DMS 273 (cell line): ENCODE results near the gene ADAMTSL3.
A peak's percentile ranks its signal among the peaks of the same experiment; 100 is the strongest.

ENCODE experiments used
- DNase-seq: peaks from one replicate; lab custom pipeline; 2025; ENCODE audit not compliant: unreplicated experiment; lab: John Stamatoyannopoulos, UW

ADAMTSL3 gene

DNA sequence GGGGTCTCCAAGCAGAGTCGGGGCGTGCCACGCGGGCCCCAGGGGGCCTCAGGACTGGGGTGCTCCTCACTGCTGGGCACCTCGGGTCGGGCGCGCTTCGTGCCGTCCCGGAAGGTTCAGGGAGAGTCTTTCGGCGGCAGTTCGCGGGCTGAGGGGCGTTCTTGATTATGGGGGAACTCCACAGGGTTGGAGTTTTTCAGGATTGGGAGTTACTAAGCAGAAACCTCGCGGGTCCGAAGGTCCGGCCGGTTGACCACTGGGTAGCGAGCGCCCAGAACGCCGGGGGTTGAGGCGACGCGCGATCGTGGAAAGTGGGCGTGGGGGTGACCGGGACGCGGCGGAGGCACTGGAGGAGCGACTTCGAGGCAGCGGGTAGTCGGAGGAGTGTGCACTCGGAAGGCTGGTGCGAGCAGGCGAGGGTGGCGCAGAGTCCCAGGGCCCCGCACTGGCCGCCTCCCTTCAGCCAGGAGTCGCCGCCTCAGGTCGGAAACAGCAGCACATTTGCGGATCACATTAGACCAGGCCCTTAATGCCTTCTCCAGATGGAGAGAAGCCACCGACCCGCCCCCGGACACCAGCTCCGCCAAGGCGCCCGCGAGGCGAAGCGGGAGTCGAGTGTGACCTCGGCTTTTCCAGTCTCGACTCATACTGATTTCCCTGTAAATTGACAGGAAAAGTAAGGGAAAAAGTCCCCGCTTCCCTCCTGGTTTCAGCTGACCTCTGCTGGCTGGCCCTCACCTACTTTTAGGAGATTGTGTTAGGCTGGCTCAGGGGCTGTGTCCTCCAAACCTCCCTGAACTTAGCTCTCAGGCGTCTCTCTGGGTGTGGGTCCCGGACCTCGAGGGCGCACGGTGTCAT, 685 bp downstream of the ADAMTSL3 start:
- DNase-seq, result peak; percentile 49

DNA sequence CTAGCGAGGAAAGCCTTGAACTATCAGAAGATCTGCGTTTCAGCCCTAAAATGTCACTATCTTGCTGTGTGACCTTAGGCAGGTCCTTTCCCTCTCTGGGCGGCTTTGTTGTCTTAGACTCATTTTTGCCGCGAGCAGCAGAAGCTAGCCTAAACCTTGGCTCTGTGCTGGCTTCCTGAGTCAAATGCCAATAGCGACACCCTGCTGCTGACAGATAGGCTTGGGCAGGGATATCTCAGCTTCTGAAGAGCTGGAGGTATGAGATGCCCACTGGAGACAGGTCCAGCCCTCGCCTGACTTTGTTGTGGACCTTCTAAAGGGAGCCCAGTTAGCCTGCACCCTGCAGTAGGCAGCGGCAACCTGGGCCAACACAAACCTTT, 1.3 kb downstream of the ADAMTSL3 start:
- no peak for DNase-seq

DNA sequence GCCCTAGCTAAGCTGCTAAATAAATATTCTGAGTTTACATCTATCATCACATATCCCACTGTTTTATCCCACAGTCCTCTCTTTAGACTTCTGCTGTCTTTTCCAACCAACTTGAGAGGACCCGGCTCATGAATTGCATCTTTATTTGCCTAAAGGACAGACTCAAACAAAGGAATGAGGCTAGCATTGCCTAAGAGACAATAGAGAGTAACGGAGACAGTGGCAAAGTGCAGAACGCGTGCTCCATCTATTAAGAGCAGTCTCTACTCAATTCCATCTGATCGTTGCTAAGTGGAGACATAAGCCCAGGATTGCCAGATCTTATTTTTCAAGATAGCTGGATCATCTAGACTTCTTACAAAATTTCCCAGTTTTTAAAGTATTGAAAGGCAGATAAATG, 2.3 kb downstream of the ADAMTSL3 start:
- no peak for DNase-seq

GRCh38 chr15:83656943-83657528, 3.1 kb downstream of the ADAMTSL3 start:
- no peak for DNase-seq

- peak; percentile 6 for DNase-seq
These were observed 3.6 kb downstream of the ADAMTSL3 start for GRCh38 chr15:83657549-83657948.

GRCh38 chr15:83658430-83659416, 4.8 kb downstream of the ADAMTSL3 start:
- no peak for DNase-seq

- DNase-seq, result no peak
These were observed 5.5 kb downstream of the ADAMTSL3 start for GRCh38 chr15:83659417-83659812.

- DNase-seq, result no peak
These were observed 11.6 kb downstream of the ADAMTSL3 start for GRCh38 chr15:83665480-83665879.

GRCh38 chr15:83670672-83671229, 16.8 kb downstream of the ADAMTSL3 start:
- DNase-seq, result no peak

- DNase-seq, result no peak
These were observed 17.7 kb downstream of the ADAMTSL3 start for GRCh38 chr15:83671603-83672002.

GRCh38 chr15:83673385-83673784, 19.5 kb downstream of the ADAMTSL3 start:
- DNase-seq, result no peak

DNA sequence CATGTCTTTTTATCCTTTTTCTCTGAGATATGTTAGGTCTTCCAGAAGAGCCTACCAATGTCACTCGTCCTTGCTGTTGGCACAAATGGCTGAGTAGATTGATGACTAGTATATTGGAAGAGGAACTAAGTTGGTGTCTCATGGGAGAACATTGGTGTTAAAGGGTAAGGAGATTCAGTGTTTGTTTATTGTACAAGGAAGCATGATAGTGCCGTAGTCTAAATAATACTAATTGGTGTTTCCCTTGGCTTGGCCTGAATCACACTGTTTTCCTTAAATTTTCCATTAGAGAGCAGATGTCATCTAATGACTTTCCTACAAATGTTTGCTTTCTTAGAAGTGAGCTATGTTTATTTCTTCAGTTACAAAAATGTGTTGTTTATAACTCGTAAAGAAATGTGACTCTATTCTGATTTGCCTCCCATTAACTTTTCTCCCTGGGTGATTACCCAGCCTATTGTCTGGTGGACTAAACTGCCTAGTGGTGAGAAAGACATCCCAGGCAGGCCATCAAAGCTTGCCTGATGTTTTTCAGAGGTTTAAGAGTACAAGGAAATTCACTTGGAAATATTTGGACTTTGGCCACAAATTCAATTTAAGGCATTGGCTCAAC, 28.7 kb downstream of the ADAMTSL3 start:
- DNase-seq, result no peak

- DNase-seq, result no peak
These were observed 32.0 kb downstream of the ADAMTSL3 start for GRCh38 chr15:83685916-83686332.

GRCh38 chr15:83688201-83688600, 34.3 kb downstream of the ADAMTSL3 start:
- no peak for DNase-seq

DNA sequence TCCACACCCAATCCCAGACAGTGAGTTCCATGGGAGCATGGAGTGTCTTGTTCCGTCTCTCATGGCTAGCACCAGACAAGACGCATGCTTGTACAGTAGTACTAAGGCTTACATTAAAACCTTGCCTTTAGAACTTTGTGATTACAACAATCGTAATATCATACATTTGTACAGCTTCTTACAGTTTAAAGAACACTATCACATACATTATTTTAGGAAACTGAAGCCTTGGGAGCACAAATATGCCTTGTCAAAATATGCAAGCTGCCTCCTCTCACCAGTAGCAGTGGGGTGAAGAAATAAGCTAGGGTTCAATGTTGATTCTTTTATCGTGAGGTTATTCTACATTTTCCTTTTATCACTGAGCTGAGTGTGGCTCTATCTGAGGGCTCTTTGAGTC, 36.8 kb downstream of the ADAMTSL3 start:
- no peak for DNase-seq

DNA sequence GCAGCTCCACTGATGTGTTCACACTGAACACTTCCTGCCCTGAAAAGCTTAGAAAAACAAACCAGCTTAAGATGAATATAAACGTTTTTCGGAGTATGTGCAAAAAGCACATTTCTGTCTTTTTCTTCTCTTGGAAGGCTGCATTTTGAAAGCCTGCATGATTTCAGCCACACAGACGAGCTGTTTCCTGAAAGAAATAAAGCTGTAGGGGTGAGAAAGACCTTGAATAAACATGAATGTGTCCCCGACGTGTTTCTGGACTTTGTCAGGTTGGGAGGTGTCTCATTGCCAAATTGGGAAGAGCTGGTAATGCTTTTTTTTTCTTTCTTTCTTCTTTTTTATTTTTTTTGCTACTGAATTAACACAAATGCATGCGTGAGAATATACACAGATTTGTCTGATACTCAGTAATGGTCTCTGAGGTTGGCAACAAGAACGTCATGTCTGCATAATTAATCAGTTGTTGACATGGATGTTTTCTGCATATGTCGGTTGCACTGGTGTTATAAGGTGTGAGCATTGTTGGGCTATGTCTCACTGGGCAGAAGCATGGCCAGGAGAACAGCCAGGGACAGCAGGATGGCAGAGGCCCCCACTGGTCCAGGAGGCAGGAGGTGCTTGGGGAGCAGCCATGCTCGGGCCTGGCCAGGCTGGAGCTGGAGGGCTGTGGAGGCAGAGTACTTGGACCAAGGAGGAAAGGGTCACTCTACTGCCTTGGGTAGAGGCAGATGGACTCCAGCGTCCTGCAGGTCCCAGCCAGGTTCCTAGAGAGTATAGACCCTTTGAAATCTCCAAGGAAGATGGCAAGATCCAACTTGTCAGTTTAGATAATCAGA, 39.0 kb downstream of the ADAMTSL3 start:
- no peak for DNase-seq

- DNase-seq, result no peak
These were observed 40.1 kb downstream of the ADAMTSL3 start for GRCh38 chr15:83694015-83694414.

DNA sequence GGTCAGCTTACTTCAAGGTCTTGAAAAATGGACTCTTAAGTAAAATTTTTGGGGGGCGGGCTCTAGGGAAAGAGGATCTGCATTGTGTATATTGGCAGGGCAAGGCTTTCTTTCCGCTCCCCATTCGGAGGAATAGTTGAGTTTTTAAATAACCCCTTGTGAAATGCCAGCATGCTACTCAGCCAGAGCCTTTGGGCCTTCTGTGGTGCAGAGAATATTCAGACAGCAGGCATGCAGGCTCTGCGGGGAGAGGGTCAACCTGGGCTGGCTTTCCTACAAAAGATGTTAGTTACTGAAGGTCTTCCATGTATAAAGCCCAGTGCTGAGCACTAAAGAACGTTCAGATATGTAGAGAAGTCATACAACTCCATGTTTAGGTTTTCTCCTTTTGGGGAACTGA, 40.6 kb downstream of the ADAMTSL3 start:
- DNase-seq, result no peak

DNA sequence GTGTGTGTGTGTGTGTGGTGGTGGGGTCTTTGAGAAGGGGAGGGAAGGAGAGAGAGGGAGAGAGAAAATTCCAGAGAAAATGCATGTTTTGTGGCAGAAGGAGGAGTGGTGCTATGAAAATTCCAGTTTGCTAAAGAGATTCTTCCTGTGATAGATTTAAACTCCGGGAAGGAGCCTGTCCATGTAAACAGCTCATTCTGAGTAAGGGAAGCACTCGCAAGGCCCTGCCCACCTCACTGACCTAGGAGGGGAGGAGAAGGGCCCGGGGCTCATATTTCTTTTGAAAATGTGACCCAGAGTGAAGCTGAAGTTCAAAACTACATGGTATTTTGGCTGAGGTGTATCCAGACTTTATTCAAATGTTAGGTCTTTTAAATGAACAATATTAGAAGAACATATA, 41.3 kb downstream of the ADAMTSL3 start:
- no peak for DNase-seq

DNA sequence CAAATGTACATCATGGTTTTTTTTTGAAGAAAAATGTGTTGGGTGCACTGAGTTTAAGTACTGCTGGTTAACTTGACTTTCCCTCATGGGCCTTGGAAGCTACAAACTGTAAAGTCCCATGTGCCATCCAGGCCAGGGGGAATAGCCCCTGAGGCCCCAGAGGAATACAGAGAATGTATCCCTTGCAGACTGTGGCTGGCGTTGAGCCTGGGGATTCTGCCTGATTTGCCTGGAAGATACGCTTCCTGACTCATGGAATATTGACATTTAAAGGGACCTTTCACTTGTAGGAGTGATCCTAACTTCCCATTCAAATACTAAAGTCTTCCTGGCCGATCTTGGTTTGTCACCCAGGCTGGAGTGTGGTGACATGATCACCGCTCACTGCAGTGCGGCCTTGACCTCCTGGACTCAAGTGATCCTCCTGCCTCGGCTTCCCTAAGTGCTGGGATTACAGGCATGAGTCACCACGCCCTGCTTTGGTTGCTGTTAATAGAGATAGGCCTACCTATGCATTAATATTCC, 42.0 kb downstream of the ADAMTSL3 start:
- DNase-seq, result no peak
